ENCODE measurements around the gene EGFL7. TPM values are rescaled to one million over a fixed set of nuclear protein-coding genes. Genes with fewer than 3 reads are reported as not detected.

The EGFL7 gene
- polyA plus RNA-seq, 1 of the 3 experiments (the other 2 are of a cell fraction) = 43.0 TPM

DNA sequence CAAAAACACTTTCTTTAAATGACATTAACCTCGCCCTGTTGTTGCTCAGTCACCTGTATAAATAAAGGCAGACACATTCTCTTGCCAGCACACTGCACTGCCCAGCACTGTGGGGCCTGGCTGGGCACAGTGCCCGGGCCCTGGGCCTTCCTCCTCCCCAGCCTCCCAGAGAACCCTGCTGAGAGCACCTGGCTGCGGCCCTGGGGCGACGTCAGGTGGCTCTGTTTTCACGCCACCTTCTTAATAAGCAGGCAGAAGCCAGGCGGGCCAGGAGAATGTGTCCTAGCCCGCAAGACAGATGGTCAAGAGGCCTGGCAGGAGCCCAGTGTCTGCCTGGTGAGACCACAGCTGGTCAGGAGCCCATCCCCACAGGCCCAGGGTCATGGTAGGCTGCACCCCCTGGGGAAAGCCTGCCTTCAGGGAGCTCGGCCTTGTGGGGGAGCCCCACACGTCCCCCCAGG lies 32.7 kb downstream of the EGFL7 start:
- H3K4me2 ChIP-seq = no peak overlapping the region

DNA sequence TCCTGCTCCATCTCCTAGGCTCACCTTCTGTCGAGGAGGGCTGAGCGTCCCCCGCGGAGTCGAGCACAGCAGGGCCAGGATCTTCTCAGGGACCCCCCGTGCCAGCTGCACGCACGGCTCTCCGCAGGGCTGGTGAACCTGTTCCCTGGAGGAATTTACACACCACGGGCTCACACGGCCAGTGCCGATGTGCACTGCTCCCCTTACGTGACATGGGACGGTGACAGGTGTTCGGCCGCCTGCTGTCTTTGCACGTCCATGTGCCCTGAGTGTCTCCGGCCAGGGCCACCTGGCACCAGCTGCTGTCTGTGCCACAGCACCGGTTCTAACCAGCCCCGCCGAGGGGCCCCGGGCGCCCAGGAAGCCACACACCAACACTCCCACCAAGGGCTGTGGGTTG lies 33.2 kb downstream of the EGFL7 start:
- POLR2A ChIA-PET = interaction anchor here (0.6 kb wide), 1 partner anchor 31 kb away, joined by 4 read pairs; no protein-coding TSS in a partner anchor
- no peak for DNase-seq
- H3K4me1 ChIP-seq (ENCODE audit: control insufficient read depth in 1 of 2, insufficient read depth in 2 of 2, low read depth in 1 of 2, low read length in 1 of 2) = peaks cover 0 to 27% of the 10 kb centered on the region in 2 experiments; a peak in 1 of 4 replicates
- CTCF ChIA-PET = interaction anchor here (1.0 to 4.2 kb wide), 5 partner anchors 9 to 212 kb away, joined by 3 to 18 read pairs (median 5); partner anchors contain the start of gene AGPAT2
- H3K36me3 ChIP-seq (replicated peaks in 1 of 2; ENCODE audit: control insufficient read depth in 1 of 2, insufficient read depth in 2 of 2, low read length in 1 of 2) = no peaks in the 10 kb centered on the region
- H2AFZ ChIP-seq (ENCODE audit: low read depth) = no peak overlapping the region
- H3K9me3 ChIP-seq = no peaks in the 10 kb centered on the region
- H3K9me2 ChIP-seq = no peaks in the 10 kb centered on the region
- peak overlapping the region in 1 of 2 experiments; percentile 64; a peak in 1 of 4 replicates for H3K27ac ChIP-seq (ENCODE audit: low read depth in 2 of 2, low read length in 1 of 2)
- TF ChIP-seq, protein P1, sequence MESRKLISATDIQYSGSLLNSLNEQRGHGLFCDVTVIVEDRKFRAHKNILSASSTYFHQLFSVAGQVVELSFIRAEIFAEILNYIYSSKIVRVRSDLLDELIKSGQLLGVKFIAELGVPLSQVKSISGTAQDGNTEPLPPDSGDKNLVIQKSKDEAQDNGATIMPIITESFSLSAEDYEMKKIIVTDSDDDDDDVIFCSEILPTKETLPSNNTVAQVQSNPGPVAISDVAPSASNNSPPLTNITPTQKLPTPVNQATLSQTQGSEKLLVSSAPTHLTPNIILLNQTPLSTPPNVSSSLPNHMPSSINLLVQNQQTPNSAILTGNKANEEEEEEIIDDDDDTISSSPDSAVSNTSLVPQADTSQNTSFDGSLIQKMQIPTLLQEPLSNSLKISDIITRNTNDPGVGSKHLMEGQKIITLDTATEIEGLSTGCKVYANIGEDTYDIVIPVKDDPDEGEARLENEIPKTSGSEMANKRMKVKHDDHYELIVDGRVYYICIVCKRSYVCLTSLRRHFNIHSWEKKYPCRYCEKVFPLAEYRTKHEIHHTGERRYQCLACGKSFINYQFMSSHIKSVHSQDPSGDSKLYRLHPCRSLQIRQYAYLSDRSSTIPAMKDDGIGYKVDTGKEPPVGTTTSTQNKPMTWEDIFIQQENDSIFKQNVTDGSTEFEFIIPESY (IDR thresholded peaks at IDR 0.05; ENCODE audit: borderline replicate concordance, low read depth) = no peak
- TF ChIP-seq FOXM1 (IDR thresholded peaks at IDR 0.05; ENCODE audit: low read depth) (no peak), TEAD4 (IDR thresholded peaks at IDR 0.05; ENCODE audit: borderline replicate concordance, insufficient read depth) (no peak), REST (IDR thresholded peaks at IDR 0.05; ENCODE audit: low read depth, low read length) (no peak), FOSL2 (IDR thresholded peaks at IDR 0.05; ENCODE audit: borderline replicate concordance, low read depth) (no peak)
- no peaks in the 10 kb centered on the region; the same call in 1 of the 2 replicates for H3K27me3 ChIP-seq (ENCODE audit: insufficient read depth)
- no peaks in the 10 kb centered on the region for H3K79me2 ChIP-seq (ENCODE audit: insufficient read depth)
- 93% methylated on average over 8 of the region's 23 CpGs for WGBS (ENCODE audit: low lambda C conversion rate)
- no peak overlapping the region for H3K4me2 ChIP-seq
- H3F3A ChIP-seq (replicated peaks; ENCODE audit: insufficient read depth) = no peaks in the 10 kb centered on the region
- H4K20me1 ChIP-seq (ENCODE audit: insufficient read depth) = no peaks in the 10 kb centered on the region
- no peak overlapping the region for H3K4me3 ChIP-seq (ENCODE audit: low read depth in 2 of 2, low read length in 1 of 2)
- H3K9ac ChIP-seq = no peak overlapping the region

More for the DNA sequence above, 32.7 kb downstream of the EGFL7 start:
- Histone ChIP-seq H3K9me2 (no peaks in the 10 kb centered on the region), H3K9ac (no peak overlapping the region), H3F3A (replicated peaks; ENCODE audit: insufficient read depth) (no peaks in the 10 kb centered on the region), H3K4me3 (ENCODE audit: low read depth in 2 of 2, low read length in 1 of 2) (no peak overlapping the region), H3K4me1 (ENCODE audit: control insufficient read depth in 1 of 2, insufficient read depth in 2 of 2, low read depth in 1 of 2, low read length in 1 of 2) (peaks cover 0 to 27% of the 10 kb centered on the region in 2 experiments; a peak in 1 of 4 replicates), H3K36me3 (replicated peaks in 1 of 2; ENCODE audit: control insufficient read depth in 1 of 2, insufficient read depth in 2 of 2, low read length in 1 of 2) (no peaks in the 10 kb centered on the region), H3K79me2 (ENCODE audit: insufficient read depth) (no peaks in the 10 kb centered on the region), H3K27ac (ENCODE audit: low read depth in 2 of 2, low read length in 1 of 2) (peak overlapping the region in 1 of 2 experiments; percentile 64; a peak in 1 of 4 replicates), H2AFZ (ENCODE audit: low read depth) (no peak overlapping the region), H3K27me3 (ENCODE audit: insufficient read depth) (no peaks in the 10 kb centered on the region; the same call in 1 of the 2 replicates), H3K9me3 (no peaks in the 10 kb centered on the region), H4K20me1 (ENCODE audit: insufficient read depth) (no peaks in the 10 kb centered on the region)
- WGBS (ENCODE audit: low lambda C conversion rate) = 78% methylated on average over 4 of the region's 10 CpGs
- ChIA-PET CTCF (interaction anchor here (0.8 to 4.2 kb wide), 9 partner anchors 9 to 212 kb away, joined by 3 to 18 read pairs (median 5); partner anchors contain the start of gene AGPAT2), POLR2A (interaction anchor here (0.6 kb wide), 1 partner anchor 32 kb away, joined by 4 read pairs; no protein-coding TSS in a partner anchor)
- TF ChIP-seq REST (IDR thresholded peaks at IDR 0.05; ENCODE audit: low read depth, low read length) = no peak
- 0 out of 4 replicates have a peak, but pooled peaks of 1 of the 2 experiments have one; percentile 20 for TF ChIP-seq EP300 (IDR thresholded peaks at IDR 0.05; ENCODE audit: borderline replicate concordance in 1 of 2, low read depth in 1 of 2, low read length in 1 of 2)
- DNase-seq = no peak

Data from SK-N-SH (cell line).